Keratinocyte (primary cell): Measurements from ENCODE around the gene LHX4. TPM values are rescaled to one million over a fixed set of nuclear protein-coding genes. Genes with fewer than 3 reads are reported as not detected.

ENCODE experiments used
- DNase-seq: peaks from one replicate; pipeline ENCODE4 v3.0.0-alpha.2; 2011; ENCODE audit warnings: low read depth, missing footprints, low spot score
- FAIRE-seq: peaks from 2 replicates; lab custom pipeline; 2011; peaks lifted over from hg19 to GRCh38; lab: Jason Lieb, UNC
- H2AFZ ChIP-seq: 2 replicates; pipeline ENCODE4 v1.6.0; 2012; ENCODE audit warnings: low read length, control low read depth, inconsistent platforms; ENCODE audit not compliant: control insufficient read depth
- H3K27ac ChIP-seq: 2 replicates; pipeline ENCODE4 v1.5.1; 2011; ENCODE audit warnings: low read length; ENCODE audit not compliant: control insufficient read depth, insufficient read depth
- H3K27me3 ChIP-seq: 3 replicates; pipeline ENCODE4 v1.6.0; 2011; ENCODE audit warnings: low read length; ENCODE audit not compliant: control insufficient read depth, insufficient read depth; ENCODE audit errors: extremely low read depth
- H3K36me3 ChIP-seq, 2 experiments: 2 replicates in 1 of 2; 3 replicates in 1 of 2; pipeline ENCODE4 v1.5.1; 2011; ENCODE audit warnings: low read length in 2 of 2, mild to moderate bottlenecking in 1 of 2; ENCODE audit not compliant: control insufficient read depth in 2 of 2, insufficient read depth in 2 of 2; ENCODE audit errors: extremely low read depth in 1 of 2
- H3K4me1 ChIP-seq: 3 replicates; pipeline ENCODE4 v1.5.1; 2011; ENCODE audit warnings: low read length; ENCODE audit not compliant: control insufficient read depth, insufficient read depth; ENCODE audit errors: extremely low read depth
- H3K4me2 ChIP-seq: 3 replicates; pipeline ENCODE4 v1.6.0; 2011; ENCODE audit warnings: low read depth, low read length; ENCODE audit not compliant: control insufficient read depth, insufficient read depth; ENCODE audit errors: extremely low read depth
- H3K4me3 ChIP-seq, 3 experiments: fragments of 200-600 bp in 1 of 3; sonication (generic) in 1 of 3; 2 replicates in 2 of 3; 3 replicates in 1 of 3; pipeline ENCODE4 v1.5.1; 2011 to 2016; ENCODE audit warnings: low read length in 3 of 3, mild to moderate bottlenecking in 3 of 3, control low read depth in 2 of 3, inconsistent platforms in 1 of 3, low read depth in 1 of 3, mixed read lengths in 1 of 3, mixed run types in 1 of 3, moderate library complexity in 1 of 3; ENCODE audit not compliant: control insufficient read depth in 2 of 3, insufficient read depth in 2 of 3; ENCODE audit errors: extremely low read depth in 1 of 3
- H3K79me2 ChIP-seq: 2 replicates; pipeline ENCODE4 v1.6.0; 2012; ENCODE audit warnings: low read length; ENCODE audit not compliant: control insufficient read depth, insufficient read depth
- H3K9ac ChIP-seq: 3 replicates; pipeline ENCODE4 v1.6.0; 2011; ENCODE audit warnings: low read length; ENCODE audit not compliant: control insufficient read depth, insufficient read depth; ENCODE audit errors: extremely low read depth
- H3K9me1 ChIP-seq: 3 replicates; pipeline ENCODE4 v1.6.0; 2011; ENCODE audit warnings: low read length; ENCODE audit not compliant: control insufficient read depth, insufficient read depth; ENCODE audit errors: extremely low read depth
- H3K9me3 ChIP-seq: 2 replicates; pipeline ENCODE4 v1.5.1; 2012; ENCODE audit warnings: low read depth, low read length; ENCODE audit not compliant: control insufficient read depth
- H4K20me1 ChIP-seq: 3 replicates; pipeline ENCODE4 v1.6.0; 2011; ENCODE audit warnings: low read length; ENCODE audit not compliant: control insufficient read depth, insufficient read depth; ENCODE audit errors: extremely low read depth
- CTCF ChIP-seq, 3 experiments: IDR thresholded peaks in 1 of 3; conservative IDR thresholded peaks in 1 of 3; optimal IDR thresholded peaks in 1 of 3; 2 replicates in 2 of 3; 3 replicates in 1 of 3; pipeline versions ENCODE3 to v1.5.1; 2011; ENCODE audit warnings: low read length in 3 of 3, mild to moderate bottlenecking in 3 of 3, moderate library complexity in 2 of 3, control low read depth in 1 of 3, inconsistent platforms in 1 of 3; ENCODE audit not compliant: insufficient read depth in 2 of 3; ENCODE audit errors: extremely low read depth in 1 of 3
- EZH2 ChIP-seq: IDR thresholded peaks from one replicate; pipeline ENCODE4 v1.6.1; 2012; ENCODE audit warnings: inconsistent platforms, mild to moderate bottlenecking, low read length, moderate library complexity
- dilution Hi-C: fragments of 300-500 bp; cut with MboI; formaldehyde crosslinking; loops from one replicate; pipeline ENCODE4 v1.7.0; 2020; ENCODE audit warnings: low sequenced_read_pairs; ENCODE audit not compliant: extremely low pct_ligation_motif_present
- polyA plus RNA-seq, 5 experiments: library from polyadenylated mRNA; depleted of rRNA in 3 of 5; stranded (reverse) in 3 of 5; stranded (forward) in 1 of 5; unstranded in 1 of 5; fragments of >200 nt; gene quantifications; 1 replicate in 1 of 5; 2 replicates in 3 of 5; 3 replicates in 1 of 5; pipeline versions ENCODE4 v1.2.1 to v1.2.3, GENCODE V29; 2011 to 2012; ENCODE audit warnings: missing spikeins in 2 of 5, low read depth in 1 of 5, low replicate concordance in 1 of 5

The LHX4 gene
- polyA plus RNA-seq, 1 donor (not counting 4 experiments of a cell fraction or from before 2014, with no cell fraction given) = not detected

GRCh38 chr1:180269645-180270529 is 39.8 kb downstream of the LHX4 start:
- Histone ChIP-seq H3K27me3 (peaks cover 6% of the 10 kb centered on the region), H4K20me1 (no peaks in the 10 kb centered on the region), H2AFZ (no peak overlapping the region), H3K9me1 (peaks cover 5% of the 10 kb centered on the region), H3K27ac (no peak overlapping the region), H3K4me1 (peaks cover 15% of the 10 kb centered on the region), H3K4me2 (no peak overlapping the region), H3K9me3 (no peaks in the 10 kb centered on the region), H3K4me3 (no peak overlapping the region), H3K79me2 (no peaks in the 10 kb centered on the region), H3K9ac (no peak overlapping the region), H3K36me3 (peaks cover 8 to 10% of the 10 kb centered on the region in 2 experiments)
- dilution Hi-C loops = no loop called here
- FAIRE-seq (peak; percentile 61), DNase-seq (no peak)
- no peak for TF ChIP-seq EZH2
- TF ChIP-seq CTCF (optimal IDR thresholded peaks at IDR 0.05 in 1 of 3, IDR thresholded peaks at IDR 0.05 in 1 of 3, conservative IDR thresholded peaks at IDR 0.05 in 1 of 3; ENCODE audit: extremely low read depth in 1 of 3, insufficient read depth in 2 of 3, low read length in 3 of 3) = peak; percentile 65 to 77 (median 76)

GRCh38 chr1:180270530-180271271 is 40.6 kb downstream of the LHX4 start:
- DNase-seq (no peak), FAIRE-seq (no peak)
- Histone ChIP-seq H3K4me2 (no peak overlapping the region), H3K27ac (peak overlapping the region; percentile 13), H3K9me1 (peaks cover 5% of the 10 kb centered on the region), H2AFZ (no peak overlapping the region), H4K20me1 (no peaks in the 10 kb centered on the region), H3K36me3 (peaks cover 10 to 12% of the 10 kb centered on the region in 2 experiments), H3K9me3 (no peaks in the 10 kb centered on the region), H3K4me3 (no peak overlapping the region), H3K9ac (no peak overlapping the region), H3K27me3 (no peaks in the 10 kb centered on the region), H3K4me1 (peaks cover 15% of the 10 kb centered on the region), H3K79me2 (no peaks in the 10 kb centered on the region)
- dilution Hi-C loops = no loop called here
- TF ChIP-seq EZH2 (no peak), CTCF (optimal IDR thresholded peaks at IDR 0.05 in 1 of 3, IDR thresholded peaks at IDR 0.05 in 1 of 3, conservative IDR thresholded peaks at IDR 0.05 in 1 of 3; ENCODE audit: extremely low read depth in 1 of 3, insufficient read depth in 2 of 3, low read length in 3 of 3) (no peak)
